ACHN (cell line): ENCODE results near the gene CUX1.

Experiments used
- DNase-seq: peaks from one replicate; pipeline ENCODE4 v3.0.0-alpha.2; 2015
- in situ Hi-C: cut with HindIII; loops from 2 replicates; pipeline ENCODE4 v1.10.0; 2017; ENCODE audit warnings: low sequenced_read_pairs, low pct_ligation_motif_present, low pct_unique_long_range_greater_than_20kb

CUX1 gene

GRCh38 chr7:101899616-101900015 is 82.2 kb downstream of the CUX1 start:
- in situ Hi-C loops, result no loop called here
- DNase-seq, result no peak

DNA sequence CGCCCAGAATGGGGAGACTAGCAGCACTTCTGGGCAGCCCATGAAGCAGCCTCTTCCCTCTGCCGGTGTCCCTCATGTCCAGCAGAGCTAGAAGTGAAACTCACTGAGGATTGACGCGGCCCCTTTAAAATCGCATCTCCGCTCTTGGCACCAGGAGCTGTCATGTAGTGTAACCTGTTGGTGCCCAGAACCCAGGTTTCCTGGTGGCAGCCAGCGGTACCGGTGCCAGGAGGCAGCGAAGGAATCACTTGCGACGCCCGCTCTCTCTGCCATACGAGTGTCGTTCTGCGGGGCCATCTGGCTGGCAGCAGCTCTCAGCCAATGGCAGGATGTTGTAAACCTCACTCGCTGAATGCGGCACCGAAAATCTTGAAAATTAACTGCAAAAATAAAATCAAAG is 82.7 kb downstream of the CUX1 start:
- in situ Hi-C loops, result no loop called here
- DNase-seq, result no peak

DNA sequence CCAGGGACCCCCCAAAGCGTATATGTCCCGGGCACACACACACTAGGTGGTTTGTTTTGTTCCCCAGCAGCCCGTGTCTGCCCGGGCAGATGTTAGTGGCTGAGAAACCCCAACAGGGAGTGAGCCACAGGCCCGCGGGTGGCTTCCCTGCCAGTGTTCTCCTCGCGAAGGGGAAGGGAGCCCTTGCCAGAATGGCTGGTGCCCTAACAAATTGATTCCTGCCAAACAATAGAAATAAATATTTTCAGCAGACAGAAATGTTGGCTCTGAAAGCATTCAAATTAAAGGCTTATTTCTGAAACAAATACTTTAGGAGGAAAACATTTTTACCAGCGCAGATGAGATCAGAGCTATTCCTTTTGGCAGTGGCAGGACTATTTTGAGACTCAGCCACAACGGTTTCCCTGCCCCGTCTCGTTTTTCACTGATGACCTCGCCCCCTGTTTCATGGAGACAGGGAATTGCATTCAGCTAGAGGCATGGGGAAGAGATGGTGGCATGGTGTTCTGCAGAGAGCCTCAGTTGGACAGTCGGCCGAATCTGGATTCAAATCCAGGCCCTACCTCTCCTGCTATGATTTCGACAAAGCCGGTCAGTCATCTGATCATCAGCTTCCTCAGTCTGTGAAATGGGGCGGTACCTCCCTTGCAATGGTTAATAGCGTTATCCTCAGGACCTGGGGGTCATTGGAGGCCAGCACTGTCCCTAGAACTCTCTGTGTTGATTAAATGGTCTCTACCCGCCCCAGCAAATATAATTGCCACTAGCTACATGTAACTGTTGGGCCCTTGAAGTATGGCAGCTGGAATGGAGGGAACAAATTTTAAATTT is 84.5 kb downstream of the CUX1 start:
- DNase-seq, result no peak
- in situ Hi-C loops, result no loop called here

GRCh38 chr7:101902680-101903514 is 85.5 kb downstream of the CUX1 start:
- in situ Hi-C loops, result no loop called here
- DNase-seq, result no peak

DNA sequence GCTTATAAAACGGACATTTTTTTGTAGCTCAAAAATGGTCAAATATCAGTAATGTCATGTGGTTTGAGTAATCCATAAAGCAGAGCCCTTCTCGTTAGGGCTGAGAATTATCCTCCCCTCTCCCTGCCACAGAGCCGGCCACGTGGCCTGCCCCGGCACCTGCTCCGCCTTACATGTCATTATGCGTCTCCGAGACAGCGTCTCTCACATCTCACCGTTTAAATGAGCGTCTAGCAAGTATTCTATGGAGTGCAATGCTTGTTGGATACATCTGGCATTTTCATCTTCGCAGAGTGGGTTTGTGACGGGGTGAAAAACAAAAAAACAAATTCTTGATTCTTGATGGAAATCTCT is 86.1 kb downstream of the CUX1 start:
- in situ Hi-C loops, result no loop called here

GRCh38 chr7:101904019-101904418 is 86.6 kb downstream of the CUX1 start:
- in situ Hi-C loops, result no loop called here

More for the DNA sequence above, 86.1 kb downstream of the CUX1 start:
- no peak for DNase-seq

GRCh38 chr7:101905203-101905865 is 87.9 kb downstream of the CUX1 start:
- in situ Hi-C loops, result no loop called here

More at GRCh38 chr7:101904019-101904418, 86.6 kb downstream of the CUX1 start:
- no peak for DNase-seq

DNA sequence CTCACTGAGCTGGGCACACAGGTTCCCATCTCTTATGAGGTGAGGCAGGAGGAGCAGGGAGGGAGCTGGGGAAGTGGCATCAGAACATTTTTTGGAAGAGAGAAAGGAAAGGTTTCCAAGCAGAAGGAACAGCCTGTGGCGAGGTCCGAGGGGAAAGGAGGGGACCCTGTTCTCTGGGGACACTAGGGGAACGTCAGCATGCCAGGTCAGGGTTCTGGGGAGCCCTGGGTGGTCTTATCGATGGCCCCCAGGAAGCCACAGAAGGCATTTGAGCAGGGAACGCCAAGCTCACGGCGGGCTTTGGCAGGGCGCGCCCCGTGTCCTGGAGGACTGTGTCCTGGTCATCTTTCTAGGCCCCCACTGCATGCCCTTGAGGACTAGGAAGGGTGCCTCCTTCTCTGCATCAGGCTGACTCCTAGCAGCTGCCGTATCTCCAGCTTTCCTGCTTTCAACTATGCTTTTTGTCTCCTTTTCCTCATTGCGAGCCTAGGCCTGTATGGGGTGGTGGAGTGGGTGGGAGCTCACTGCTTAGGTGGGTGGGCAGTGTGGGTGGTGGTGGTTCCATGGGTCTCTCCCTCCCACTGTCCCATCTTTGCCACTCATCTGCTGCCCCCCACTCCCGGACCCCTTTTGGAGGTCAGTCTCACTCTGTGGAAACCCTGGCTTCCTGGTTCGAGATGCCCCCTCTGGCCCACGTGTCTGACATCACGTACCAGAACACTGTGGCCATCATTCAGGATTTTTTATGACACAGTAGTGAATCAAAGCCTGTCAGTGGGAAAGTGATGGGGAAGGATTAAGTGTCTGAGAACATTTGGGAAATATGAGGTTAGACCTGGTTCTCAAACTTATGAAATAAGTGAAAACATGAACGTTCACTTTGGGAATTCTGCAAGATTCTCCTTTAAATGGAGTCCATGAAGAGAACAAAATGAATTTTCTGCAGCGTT is 89.1 kb downstream of the CUX1 start:
- in situ Hi-C loops, result no loop called here
- no peak for DNase-seq

More at GRCh38 chr7:101905203-101905865, 87.9 kb downstream of the CUX1 start:
- DNase-seq, result no peak

DNA sequence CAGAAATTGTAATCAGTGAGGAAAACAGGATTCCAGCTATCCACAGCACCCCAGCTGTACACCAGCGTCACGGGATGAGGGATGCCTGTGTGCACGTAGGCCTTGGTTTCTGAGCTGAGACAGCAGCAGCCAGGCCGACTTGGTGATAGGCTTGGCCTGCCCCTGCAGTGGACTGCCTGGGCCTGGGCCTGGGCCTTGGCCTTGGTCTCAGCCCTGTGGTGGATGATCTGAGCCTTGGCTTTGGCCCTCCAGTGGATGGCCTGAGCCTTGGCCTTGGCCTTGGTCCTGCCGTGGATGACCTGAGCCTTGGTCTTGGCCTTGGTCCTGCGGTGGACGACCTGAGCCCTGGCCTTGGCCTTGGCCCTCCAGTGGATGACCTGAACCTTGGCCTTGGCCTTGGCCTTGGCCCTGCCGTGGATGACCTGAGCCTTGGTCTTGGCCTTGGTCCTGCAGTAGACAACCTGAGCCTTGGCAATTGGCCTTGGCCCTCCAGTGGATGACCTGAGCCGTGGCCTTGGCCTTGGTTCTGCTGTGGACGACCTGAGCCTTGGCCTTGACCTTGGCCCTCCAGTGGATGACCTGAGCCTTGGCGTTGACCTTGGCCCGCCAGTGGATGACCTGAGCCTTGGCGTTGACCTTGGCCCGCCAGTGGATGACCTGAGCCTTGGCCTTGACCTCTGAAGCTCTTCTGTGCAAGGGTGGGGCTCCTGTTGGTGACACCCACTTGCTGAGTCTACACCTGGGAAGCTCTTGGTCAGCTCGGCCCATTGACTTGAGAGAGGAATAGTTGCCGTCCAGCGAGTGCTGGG is 93.8 kb downstream of the CUX1 start:
- in situ Hi-C loops, result no loop called here
- DNase-seq, result no peak

DNA sequence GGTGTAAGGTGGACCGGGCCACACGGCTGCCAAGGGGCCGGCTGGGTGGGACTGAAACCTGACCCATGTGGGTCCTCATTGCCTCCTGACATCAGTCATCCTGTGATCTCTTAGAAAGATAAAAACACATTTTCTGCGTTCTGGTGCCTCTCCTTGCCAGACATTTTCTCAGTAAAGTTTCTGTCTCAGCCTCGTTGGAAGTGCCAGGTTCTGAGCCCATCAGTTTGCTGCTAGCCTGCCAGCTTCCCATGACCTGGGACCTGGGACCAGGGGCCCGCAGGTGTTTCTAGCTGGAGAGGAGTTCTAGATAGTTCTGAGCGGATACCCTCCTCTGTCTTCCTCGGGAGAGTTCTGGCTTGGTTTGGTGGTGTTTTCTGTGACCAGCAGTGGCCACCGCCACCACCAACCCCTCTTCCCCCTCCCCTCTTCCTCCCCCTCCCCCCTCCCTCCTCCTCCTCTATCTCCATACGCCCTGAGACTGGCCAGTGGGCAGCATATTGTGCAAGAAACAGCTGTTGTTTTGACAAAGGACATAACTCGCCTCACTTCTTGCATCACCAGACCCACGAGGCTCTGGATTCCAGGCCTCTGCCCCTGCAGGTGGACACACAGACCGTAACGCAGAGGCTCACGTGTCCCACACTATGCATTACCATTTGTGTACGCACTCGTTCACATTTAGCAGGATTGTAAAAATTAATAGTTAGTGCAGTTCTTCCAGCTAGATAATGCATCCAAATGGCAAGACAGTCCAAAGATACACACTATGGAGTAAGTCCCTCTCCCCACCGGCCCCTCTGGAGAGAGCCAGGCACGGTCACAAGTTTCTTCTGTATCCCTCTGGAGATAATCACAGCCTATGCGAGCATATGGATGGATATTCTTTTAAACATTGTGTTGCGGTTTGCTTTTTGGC is 94.6 kb downstream of the CUX1 start:
- in situ Hi-C loops, result no loop called here
- DNase-seq, result peak; percentile 85

GRCh38 chr7:101912716-101913110 is 95.3 kb downstream of the CUX1 start:
- peak; percentile 90 for DNase-seq
- in situ Hi-C loops, result no loop called here

DNA sequence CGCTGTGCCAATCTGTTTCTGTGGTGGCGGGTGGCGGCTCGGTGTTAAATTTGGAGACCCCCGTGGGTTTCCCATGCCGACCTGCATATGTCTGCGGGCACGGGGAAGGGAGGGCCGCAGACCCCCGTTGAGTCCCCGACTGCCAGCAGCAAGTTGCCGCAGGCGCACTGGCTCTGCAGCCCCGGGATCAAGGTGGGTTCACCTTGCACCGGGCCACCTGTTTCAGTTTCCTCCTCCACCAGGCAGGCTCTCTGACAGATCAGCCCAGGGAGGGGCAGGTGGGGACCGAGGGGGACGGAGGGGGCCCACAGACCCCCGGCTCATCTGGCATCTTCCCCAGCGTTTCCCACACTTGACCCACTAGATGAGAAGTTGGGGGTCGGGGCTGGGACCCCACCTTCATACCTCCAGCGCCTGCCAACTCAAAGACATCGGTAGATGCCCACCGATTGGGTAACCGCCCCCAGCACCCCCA is 95.9 kb downstream of the CUX1 start:
- in situ Hi-C loops, result no loop called here
- no peak for DNase-seq

DNA sequence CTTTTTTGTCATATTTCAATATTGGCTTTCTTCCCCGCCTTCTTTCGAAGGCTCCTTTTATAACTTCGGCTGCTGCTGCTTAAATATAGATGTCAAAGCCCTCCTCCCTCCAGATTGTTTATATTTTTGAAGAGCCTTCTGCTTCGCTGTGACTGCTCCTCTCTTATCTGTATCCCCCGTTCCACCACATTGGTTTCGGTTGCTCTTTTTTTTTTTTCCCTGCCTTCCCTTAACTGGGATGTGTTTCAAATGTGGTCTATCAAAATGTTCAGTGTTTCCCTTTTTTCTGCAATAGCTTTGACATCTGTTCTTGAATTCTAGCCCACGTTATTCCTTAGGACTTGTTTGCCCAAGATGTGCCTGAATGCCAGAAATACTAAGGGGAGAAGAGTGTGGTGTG is 96.4 kb downstream of the CUX1 start:
- peak; percentile 28 for DNase-seq
- in situ Hi-C loops, result no loop called here

DNA sequence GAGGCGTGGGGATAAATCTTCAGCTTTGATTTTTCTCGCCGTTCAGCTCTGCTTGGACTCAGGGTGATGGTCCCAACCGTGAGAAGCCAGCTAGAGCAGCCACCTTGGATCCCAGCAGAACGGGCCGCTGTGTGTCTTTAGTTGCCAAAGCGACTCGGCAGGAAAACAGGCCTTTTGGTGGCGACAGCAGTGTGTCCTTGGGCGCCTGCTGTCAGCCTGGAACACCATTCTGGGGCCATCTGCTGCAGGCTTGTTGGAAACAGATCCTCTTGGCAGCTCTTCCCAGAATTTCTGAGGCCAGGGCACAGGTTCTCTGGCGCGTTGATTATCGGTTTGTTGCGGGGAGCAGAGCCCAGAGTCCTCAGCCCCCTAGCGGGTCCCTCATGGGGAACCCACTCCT is 97.6 kb downstream of the CUX1 start:
- in situ Hi-C loops, result no loop called here
- DNase-seq, result no peak

- in situ Hi-C loops, result no loop called here
- no peak for DNase-seq
Observed at GRCh38 chr7:101916041-101916800, 98.8 kb downstream of the CUX1 start.

- no peak for DNase-seq
- in situ Hi-C loops, result no loop called here
Observed at GRCh38 chr7:101916876-101917275, 99.5 kb downstream of the CUX1 start.
